NCI-H345 treated with DMSO at 0.1 percent for 48 hours (cell line): ENCODE measurements around the gene RAD51B.
"Not testable (repeated sequence)": the region's sequence is repeated elsewhere in the genome, so short reads cannot be mapped to it uniquely, and the experiment has no call there.

Experiments
- DNase-seq: peaks from one replicate; lab custom pipeline; 2025; ENCODE audit not compliant: unreplicated experiment; lab: John Stamatoyannopoulos, UW

RAD51B gene

DNA sequence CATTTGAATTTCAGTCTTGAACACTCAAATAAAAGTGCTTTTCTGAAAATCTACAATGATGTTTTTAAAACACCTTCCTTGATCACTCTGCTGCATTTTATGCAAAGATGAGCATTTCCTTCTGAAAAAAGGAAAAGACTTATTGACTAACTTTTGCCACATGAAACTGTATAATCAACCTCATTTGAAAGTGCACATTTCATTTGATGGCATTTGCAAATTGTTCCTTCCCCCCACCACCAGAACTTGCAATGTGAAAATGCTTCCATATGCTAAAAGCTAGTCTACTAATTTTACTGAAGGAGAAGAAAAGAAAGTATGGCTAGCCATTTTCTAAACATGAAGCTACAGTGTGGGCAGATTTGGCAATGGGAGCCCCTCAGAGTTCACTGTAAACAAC, 159.2 kb downstream of the RAD51B start:
- no peak for DNase-seq

- DNase-seq, result no peak
These were observed 163.4 kb downstream of the RAD51B start for GRCh38 chr14:67982711-67983608.

DNA sequence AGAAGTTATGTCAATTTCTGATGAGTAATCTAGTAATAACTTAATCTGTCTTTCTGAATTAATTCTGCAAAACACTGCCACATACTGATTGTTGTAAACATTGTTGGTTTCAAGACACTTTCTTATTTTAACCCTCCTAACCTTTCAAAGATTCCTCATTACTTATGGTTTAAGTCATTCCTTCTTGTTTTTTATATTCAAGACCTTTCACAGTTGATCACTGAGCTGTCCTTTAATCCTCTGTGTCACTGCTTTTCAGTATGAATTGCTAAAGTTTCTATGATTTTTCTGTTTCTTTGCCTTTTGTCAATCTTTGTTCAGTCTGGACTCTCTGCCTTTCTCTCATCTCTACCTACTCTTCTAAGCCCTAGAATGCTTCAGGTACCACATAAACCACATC, 164.7 kb downstream of the RAD51B start:
- DNase-seq, result no peak

DNA sequence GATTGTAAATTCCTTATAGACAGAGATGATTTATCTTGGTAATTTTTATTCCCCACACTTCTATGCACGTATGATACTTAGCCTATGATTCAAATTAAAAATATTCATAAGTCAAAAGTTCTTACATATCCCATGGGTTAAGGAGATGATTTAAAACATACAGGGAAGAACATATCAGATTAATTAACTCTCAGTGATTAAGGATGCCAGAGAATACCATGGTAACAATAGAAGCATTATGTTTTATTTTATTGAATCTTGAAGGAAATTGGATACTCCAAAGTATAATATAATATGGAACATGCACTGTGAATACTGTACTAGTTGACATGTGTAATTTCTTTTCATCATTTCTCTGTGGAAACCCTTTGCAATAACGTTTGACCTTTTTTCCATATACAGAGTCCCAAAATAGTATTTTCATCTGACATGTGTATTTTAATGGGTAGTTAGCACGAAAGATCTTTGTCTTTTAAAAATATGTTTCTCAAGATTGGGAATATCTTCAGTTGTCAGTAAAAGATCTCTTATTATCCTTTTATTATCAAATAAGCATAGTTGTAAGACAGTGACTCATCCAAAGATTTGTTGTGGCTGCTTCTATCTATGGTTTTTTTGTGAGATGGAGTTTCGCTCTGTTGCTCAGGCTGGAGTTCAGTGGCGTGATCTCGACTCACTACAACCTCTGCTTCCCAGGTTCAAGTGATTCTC, 166.7 kb downstream of the RAD51B start:
- no peak for DNase-seq

GRCh38 chr14:67987606-67988005, 168.0 kb downstream of the RAD51B start:
- DNase-seq, result no peak

- not testable (repeated sequence) for DNase-seq
These were observed 168.6 kb downstream of the RAD51B start for GRCh38 chr14:67988210-67988609.

GRCh38 chr14:67990576-67990975, 171.0 kb downstream of the RAD51B start:
- no peak for DNase-seq

GRCh38 chr14:67994531-67994930, 175.0 kb downstream of the RAD51B start:
- DNase-seq, result no peak

GRCh38 chr14:67996235-67996634, 176.7 kb downstream of the RAD51B start:
- DNase-seq, result no peak

DNA sequence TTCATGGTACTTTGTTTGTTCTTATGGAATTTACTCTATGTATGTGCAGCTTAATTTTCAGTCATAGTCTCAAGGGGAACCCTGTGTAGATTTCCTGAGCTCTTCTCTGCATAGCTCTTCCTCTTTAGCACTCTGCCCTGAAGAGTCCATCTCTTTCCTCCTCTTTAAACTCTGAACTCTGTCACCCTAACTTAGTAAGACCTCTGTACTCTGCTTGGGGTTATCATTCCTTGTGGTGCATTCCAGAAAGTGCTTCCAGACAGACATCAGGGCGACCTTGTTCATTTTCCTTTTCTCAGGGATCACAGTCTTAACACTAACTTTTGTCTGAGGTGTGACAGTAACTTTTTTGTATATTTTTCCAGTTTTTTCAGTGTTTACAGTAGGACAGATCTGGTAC, 179.3 kb downstream of the RAD51B start:
- DNase-seq, result no peak

DNA sequence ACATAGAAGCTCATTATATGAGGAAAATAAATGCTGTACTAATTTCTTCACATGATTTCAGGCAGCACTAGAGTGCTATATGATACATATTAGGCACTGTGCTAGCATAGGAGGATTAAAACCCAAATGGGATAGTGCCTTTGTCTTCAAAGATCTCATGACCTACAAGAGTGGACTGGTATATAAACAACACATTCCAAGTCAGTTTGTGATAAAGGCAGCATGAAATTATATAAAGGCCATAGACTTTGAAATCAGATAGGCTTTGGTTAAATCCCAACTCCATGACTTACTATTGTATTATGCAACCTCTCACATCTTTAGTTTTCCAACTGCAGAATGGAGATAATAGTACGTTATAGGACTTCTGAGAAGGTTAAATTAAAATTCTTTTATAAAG, 179.7 kb downstream of the RAD51B start:
- no peak for DNase-seq

- no peak for DNase-seq
These were observed 180.3 kb downstream of the RAD51B start for GRCh38 chr14:67999705-68000384.

DNA sequence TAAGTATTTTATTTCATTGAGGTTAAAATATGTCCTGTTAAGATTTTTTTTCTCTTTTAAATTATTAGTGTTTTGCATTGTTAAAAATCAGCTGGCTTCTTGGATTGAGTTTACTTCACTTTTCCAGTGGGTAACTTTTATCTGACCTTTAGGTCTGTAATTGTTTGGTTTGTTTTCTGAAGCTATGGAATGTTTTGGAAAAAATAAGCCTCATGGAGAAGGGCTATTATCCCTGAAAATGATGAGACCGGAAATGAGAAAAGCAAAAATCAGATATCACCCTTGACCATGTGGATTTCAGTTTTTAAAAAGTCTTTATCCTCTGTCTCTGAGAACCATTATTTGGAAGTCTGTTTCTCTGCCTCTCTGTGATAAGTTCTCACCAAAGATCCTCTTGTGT, 180.9 kb downstream of the RAD51B start:
- DNase-seq, result no peak

- DNase-seq, result no peak
These were observed 188.9 kb downstream of the RAD51B start for GRCh38 chr14:68008491-68008890.

- no peak for DNase-seq
These were observed 191.9 kb downstream of the RAD51B start for GRCh38 chr14:68011406-68012028.

GRCh38 chr14:68012871-68013270, 193.3 kb downstream of the RAD51B start:
- no peak for DNase-seq

DNA sequence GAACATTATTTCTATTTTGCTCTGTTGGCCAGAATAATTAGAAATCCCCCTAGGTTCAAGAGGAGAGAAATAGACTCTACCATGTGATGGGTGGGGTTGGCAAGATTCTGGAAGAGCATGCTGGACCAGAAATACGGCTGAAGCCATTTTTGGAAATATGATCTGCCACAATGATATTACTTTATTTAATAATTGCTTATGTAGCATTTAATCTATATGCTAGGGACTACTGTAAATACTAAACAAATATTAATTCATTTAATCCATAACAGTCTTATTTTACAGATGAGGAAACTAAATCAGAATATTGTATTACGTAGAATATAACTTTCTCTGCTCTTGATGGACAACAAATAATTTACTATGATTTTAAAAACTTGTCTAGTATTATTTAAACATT, 193.7 kb downstream of the RAD51B start:
- DNase-seq, result no peak

GRCh38 chr14:68014771-68015170, 195.2 kb downstream of the RAD51B start:
- no peak for DNase-seq

GRCh38 chr14:68015356-68016254, 196.0 kb downstream of the RAD51B start:
- no peak for DNase-seq

GRCh38 chr14:68016255-68016914, 196.8 kb downstream of the RAD51B start:
- no peak for DNase-seq
